HG02884 (cell line): ENCODE measurements around the gene NPY2R.

Experiments used
- ATAC-seq: cut with Tn5 transposase; IDR thresholded peaks from one replicate; pipeline ENCODE4 v1.9.1; 2021; ENCODE audit warnings: mild to moderate bottlenecking, moderate library complexity; ENCODE audit not compliant: unreplicated experiment

The NPY2R gene, protein sequence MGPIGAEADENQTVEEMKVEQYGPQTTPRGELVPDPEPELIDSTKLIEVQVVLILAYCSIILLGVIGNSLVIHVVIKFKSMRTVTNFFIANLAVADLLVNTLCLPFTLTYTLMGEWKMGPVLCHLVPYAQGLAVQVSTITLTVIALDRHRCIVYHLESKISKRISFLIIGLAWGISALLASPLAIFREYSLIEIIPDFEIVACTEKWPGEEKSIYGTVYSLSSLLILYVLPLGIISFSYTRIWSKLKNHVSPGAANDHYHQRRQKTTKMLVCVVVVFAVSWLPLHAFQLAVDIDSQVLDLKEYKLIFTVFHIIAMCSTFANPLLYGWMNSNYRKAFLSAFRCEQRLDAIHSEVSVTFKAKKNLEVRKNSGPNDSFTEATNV

DNA sequence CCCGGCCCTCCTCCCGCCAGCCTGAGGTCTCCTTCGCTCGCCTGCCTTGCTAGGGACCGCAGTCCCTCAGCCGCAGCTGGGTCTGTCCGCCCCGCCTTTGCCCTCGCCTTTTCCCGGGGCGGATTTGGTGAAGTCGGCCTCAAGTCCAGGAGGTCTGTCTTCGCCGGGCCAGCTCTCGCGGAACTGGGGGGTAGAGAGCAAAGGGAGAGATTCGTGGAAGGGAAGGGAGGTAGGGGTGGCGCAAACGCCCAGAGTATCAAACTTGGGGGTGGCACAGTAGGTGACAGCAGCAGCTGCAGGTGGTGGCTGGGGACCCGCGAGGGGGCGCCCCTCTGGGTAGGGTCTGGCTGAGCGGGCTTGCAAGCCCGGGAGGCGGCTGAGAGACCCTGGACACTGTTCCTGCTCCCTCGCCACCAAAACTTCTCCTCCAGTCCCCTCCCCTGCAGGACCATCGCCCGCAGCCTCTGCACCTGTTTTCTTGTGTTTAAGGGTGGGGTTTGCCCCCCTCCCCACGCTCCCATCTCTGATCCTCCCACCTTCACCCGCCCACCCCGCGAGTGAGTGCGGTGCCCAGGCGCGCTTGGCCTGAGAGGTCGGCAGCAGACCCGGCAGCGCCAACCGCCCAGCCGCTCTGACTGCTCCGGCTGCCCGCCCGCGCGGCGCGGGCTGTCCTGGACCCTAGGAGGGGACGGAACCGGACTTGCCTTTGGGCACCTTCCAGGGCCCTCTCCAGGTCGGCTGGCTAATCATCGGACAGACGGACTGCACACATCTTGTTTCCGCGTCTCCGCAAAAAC is at the start of gene NPY2R:
Gene NPY2R (plus strand): TSS at position 379 of the 797 bp plus-strand sequence. CDS start 5,304 bp downstream, outside the sequence.
- ATAC-seq = no peak

DNA sequence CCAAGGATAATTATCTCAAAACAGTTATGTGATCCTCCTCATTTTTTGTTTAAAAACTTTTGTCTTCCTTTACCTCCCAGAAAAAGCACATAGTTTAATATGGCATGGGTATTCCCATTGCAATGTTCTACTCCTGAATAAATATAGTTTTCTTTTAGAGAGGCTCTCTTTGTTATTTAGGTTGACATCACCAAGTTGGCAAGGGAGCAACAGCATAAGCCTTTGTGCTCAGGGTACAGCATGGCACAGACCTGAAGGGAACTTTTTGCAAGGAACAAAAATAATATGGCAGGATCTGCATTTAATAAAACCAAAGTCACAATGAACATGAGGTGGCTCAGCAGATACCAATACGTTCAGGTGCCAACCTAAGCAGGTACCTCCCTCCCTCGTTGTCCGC is 47.1 kb upstream of the NPY2R start:
- ATAC-seq = no peak

DNA sequence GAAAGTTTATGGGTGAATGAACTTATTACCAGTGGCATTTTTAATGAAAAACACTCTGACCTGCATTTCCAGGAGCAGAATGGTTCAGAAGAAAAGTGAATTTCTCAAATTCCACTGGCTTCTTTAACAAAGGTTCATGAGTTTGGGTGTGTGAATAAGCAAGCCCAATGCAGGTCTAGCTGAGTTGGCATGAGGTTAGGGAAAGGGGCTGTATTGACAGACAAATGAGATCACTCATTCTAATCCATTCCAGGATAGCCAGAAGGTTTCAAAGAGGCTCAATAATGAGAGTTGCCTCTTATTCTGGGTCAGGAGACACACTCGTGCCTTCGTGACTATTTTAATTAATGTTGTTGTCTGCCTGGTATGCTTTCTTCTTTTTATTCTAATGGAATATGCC is 43.7 kb upstream of the NPY2R start:
- no peak for ATAC-seq

DNA sequence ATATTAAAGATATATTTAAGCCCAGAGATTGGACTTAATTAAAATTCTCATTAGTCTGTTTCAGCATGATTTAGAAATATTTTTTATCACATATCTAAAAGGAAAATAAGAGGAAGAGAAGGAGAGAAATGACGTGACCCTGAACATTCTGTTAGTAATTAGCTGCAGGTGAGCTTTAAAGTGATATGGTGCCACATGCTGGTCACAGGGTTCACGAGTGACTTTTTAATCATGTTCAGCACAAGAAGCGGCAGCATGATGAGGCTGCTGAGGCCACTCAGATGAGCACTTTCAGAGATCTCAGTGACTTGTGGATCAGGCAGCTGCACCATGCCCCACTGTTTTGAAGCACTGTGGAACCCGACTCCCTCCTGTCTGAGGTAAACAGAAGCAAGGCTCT is 37.9 kb upstream of the NPY2R start:
- ATAC-seq = no peak

DNA sequence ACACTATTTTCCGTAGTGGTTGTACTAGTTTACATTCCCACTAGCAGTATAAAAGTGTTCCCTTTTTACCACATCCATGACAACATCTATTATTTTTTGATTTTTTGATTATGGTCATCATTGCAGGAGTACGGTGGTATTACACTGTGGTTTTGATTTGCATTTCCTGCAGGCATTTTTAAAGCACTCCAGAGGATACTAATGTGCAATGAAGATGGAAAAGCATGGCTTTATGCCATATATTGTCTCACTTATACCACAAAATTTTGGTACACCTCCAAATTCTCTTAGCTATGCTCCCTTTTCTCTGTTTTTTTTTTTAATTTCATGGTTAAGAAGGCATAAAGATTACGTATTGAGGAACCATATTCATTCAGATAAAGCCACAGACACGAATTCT is 35.1 kb upstream of the NPY2R start:
- ATAC-seq = no peak

DNA sequence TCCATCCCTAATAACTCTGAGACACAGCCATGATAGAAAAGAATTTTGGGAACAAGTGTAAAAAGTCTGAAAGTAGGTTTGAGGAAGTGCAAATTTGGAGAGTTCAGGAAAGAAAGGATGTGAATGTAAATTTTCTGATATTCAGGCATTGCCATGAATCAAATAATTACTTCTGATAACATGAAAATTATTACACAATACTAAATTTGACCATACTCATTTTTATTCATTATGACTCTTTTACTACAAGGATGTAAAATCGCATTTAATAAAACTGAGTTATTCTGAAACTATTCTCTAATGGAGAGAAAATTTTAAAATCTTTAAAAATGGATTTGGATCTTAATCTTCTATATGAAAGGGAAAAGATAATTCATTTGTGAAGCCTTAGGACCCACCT is 33.8 kb upstream of the NPY2R start:
- ATAC-seq = no peak

DNA sequence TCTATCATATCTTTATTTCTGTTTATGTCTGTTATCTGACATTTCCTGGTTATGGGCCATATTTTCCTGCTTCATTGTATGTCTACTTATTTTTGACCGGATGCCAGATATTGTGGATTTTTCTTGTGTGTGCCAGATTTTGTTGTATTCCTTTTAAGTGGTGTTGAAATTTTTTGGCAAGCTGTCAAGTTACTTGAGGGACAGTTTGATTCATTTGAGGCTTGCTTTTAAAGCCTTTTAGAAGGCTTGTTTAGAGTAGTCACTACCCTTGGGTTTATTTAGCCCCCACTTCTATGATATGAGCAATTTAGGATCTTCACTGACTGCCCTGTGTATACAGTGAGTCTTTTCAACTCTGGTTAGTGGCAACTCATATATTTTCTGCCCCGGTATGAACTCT is 29.2 kb upstream of the NPY2R start:
- ATAC-seq = no peak

DNA sequence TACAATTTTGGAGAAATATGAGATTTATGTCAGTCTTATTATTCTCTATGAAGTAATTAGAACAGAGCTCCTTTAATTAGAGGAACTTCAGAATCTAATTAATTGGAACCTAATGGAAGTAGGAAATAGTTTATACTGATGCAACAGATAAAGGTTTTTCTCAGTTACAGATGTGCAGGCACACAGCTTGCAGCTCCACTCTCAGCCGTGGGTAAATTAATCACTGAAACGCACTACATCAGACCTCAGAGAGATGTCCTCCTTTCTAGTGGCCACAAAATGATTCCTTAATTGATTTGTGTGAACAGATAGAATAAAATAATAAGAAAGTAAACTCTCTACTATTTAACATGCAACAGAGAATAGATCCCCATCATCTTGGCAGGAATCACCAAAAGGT is 21.5 kb upstream of the NPY2R start:
- no peak for ATAC-seq

DNA sequence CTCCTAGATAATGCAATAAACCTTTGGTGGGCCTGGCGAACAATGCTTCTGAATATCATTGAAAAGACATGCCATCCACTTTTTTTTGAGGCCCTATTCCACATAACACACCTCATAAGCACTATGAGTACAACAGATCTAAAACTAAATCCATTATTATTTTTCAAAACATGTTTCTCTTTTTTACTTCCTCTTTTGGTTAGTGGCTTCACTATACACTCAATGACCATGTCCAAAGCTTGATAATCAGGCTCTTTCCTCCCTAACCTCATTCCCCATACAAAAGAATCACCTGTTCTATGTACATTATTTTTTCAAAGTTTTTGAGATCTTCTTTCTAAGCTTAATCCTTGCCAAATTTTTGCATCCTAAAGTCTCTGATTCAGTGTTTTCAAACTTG is 20.4 kb upstream of the NPY2R start:
- no peak for ATAC-seq

DNA sequence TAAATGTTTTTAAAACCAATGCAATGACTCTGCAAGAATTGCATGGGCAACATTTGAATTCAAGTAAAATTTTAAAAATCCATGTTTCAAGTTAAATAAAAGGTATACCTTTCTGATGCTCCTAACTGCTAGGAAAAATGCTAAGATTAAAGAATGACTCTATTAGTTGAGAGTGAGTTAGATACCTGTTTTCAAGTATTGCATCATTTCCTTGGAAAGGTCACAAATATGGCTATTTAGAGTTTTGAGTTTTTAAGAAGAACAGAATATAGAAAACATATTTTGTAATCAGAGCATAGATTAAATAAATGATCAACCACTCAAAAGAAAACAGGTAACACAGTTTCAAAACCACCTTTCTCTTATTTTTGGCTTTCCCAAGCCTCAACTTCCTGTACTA is 18.3 kb upstream of the NPY2R start:
- no peak for ATAC-seq

DNA sequence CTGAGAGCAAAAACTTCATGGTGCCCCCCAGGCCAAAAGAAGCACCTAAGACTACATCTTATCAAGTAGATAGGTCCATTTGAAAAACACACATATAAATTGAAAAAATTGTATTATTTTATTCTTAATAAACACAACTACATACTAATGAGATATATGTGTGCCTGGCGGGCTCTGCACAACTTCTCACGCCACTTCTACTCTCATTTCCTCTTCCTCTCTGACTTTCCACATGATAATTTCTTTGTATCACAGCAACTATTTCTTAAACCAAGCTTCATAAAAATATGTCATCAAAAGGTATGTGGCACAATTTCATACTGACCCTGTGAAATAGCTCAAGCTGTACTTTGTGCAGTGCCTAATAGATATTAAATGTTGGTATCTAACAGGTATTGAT is 10.7 kb upstream of the NPY2R start:
- no peak for ATAC-seq

DNA sequence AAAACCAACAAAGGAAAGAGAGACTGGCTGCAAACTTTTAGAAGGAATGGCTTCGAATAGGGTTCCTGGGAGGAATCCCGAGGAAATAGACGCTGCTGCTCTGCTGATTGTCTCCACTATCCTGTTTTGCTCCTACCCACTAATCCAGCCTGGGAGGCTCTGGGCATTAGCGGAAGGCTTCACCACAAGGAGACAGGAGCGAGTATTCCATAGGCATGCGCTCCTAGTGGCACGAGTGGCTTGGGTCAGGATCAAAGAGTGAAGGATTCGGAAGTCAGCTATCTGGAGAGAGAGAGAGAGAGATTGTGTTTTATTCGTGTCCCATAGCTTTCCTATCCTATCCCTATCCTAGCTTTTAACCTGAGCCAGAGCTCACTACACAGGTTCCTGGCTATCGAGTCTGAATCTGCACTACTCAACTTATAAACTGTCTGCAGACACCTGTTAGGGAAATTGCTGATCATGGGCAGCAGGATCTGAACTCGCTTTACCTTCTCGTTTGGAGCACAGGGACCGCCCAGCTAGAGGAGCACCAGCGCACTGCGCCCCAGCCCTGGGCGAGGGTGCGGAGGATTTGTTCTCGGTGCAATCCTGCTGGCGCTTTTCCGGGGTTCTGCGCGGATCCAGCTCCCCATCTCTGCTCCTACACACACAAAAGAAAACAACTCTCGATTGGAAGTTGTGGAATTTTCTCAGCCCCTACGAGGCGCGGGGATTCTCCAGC is 740 bp upstream of the NPY2R start:
- no peak for ATAC-seq

DNA sequence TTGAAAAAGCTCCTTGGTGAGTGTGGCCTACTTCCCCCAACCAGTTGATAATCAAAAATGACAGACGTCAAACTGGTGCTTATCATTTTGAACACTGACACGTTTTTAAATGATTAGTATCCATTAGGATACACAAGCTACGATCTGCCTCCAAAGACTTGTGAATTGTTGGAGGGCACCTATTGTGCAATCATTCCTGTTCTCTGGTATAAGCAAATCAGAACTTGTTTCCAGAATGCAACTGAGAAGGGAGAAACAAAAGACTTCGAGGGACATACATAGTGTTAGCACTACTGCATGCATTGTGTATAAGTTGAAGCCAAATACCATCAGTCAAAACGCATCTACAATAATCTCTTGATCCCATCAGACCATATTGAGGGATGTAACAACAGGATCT is 11.6 kb downstream of the NPY2R start:
- ATAC-seq = no peak

DNA sequence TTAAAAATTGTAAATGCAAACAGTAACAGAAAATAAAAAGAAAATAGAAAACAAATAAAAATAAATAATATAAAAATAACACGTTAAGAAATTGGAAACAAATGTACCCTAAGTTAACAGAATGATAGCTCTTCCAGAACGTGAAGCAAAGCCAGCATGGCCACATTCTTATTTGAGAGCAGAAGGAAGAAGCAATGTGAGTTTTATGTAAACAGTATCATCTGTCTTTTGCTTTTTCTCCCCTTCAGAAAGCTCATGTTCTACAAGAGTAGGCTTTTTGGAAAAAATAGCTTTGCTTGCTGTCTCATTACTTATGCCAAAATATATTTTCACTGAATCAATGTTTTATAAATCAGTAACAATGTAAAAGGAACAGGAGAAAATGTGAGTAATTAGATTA is 18.7 kb downstream of the NPY2R start:
- ATAC-seq = no peak

DNA sequence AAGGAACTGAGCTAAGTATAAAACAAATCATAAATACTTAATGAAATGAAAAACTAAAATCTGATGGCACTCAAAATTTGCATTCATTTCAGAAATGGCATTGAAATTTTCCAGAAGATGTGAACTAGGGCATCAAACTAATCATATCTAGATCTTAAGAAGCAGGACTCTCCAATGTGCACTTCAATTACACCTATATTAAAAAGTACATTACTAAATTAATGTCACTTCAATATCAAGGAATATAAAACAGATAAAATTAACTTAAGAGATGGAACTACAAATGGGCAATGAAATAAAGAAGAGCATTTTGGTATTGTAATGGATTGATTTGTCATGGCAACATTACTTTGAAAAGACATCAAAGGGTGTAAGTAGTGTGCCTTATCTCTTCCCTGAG is 20.3 kb downstream of the NPY2R start:
- no peak for ATAC-seq

DNA sequence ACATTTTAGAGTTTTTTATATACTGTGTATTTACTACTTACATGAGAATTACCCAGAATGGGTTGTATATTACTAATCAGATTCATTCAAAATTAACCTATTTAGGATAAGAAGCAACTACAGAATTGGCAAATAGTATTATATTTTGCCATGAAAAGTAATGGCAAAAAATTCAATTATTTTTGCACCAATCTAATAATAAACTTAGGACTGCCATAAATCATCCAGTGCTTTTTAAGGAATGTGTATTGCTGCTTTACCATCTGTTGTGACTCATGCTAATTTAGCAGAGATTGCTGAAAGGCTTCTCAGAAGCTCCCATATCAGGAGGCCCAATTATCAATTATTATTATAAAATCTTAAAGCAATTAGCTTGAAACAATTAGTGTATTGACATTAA is 24.0 kb downstream of the NPY2R start:
- ATAC-seq = no peak

DNA sequence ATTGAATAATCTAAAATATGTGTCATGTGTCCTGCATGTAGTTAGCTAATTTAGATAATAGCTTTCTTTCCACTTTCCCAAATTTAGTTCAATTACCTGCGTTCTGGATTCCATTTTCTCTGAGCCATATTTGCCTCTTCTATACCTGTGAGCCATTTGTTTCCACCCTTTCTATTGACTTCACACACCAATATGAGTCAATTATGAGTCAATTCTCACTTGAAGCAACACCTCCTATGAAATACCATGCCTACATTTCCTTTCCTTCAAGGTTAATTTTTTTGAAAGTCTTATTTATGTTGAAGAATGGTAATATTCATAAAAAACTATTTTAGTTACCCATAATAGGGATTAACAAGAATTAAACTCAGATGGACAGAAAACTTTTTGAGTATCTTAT is 25.8 kb downstream of the NPY2R start:
- no peak for ATAC-seq

DNA sequence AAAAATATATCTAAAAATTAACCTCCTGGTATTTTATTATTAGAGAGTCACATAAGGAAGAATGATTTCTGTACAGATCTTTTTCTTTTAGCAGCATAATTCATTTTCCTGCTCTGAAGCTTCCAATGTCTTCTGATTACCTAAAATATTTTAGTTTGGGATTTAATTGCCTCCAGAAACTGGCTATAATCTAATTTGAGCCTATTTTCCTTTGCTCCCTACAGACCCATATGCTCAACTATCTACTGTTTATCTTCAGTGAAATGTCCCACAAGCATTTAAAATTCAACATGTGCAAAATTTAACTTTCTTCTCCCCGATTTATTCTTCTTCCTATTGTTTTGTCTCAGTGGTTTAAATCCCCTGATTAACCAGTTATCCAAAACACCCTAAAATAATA is 29.1 kb downstream of the NPY2R start:
- ATAC-seq = no peak

DNA sequence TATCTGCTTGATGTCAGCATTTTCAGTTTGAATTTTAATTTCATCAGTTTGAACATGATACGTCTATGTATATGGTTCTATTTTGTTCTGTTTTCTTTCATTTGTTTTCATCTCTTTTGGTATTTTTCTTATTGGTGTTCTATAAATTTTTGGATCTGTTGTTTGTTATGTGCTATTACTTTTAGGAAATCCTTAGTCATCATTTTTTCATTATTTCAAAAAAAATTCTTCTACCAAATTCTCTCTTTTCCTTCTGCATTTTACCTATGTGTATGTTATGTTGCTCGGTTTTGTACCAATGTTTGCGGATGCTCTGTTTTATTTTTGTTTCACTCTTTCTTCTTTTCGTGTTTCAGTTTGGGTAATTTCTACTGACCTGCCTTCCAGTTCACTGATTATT is 32.8 kb downstream of the NPY2R start:
- no peak for ATAC-seq

DNA sequence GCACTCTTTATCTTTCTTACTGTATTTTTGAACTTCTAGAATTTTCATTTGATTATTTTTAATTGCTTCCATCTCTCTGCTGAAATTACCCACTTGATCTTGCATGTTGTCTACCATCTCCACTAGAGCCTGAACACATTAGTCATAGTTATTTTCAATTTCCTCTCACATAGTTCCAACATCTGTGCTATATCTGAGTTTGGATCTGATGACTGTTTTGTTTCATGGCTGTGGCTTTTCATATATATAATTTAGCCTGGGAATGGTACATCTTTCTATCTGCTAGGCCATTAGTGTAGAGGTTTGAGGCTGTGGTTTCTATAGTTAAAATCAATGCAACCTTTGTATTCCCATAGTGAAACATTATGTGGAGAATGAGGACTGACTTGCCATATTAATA is 33.2 kb downstream of the NPY2R start:
- no peak for ATAC-seq

DNA sequence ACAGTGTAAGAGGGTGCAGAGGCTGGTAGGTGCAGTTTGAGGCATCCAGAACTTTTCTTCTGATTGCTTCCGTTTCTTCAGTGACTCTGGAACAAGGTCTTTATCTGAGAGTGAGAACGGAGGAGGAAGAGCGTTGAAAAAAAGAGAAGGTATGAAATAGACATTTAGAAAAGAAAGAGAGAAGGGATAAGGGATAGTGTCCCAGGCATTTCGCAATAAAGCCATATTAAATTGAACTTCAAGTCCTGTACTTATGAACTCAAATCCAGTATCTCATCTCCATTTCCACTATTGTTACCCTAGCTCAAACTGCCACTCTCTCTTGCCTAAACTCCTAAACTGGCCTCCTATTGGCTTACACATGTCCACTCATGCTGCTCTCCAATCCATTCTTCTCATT is 36.7 kb downstream of the NPY2R start:
- ATAC-seq = no peak
